WTC11 (cell line): ENCODE results near the gene TMEM154.

ENCODE experiments used
- CTCF ChIP-seq: fragments of 200-600 bp; IDR thresholded peaks from 2 replicates; pipeline ENCODE4 v1.8.0; 2022; ENCODE audit warnings: antibody characterized with exemption
- STAT6 ChIP-seq: sonication (generic); formaldehyde crosslinking; conservative IDR thresholded peaks from 2 replicates; pipeline ENCODE4 v1.8.1; 2023; ENCODE audit warnings: mild to moderate bottlenecking, low read depth, missing genetic modification reagents, moderate library complexity

- no peak for TF ChIP-seq STAT6 (CRISPR knock-in tag)
- no peak for TF ChIP-seq CTCF
Measured at GRCh38 chr4:152601156-152601555, 78.6 kb downstream of the TMEM154 start.
